Mucosa of stomach (tissue), 1 donor: Measurements from ENCODE around the gene TIMM10.

ENCODE experiments used
- H3K27me3 ChIP-seq: one replicate; pipeline ENCODE4 v1.7.0; 2013; ENCODE audit warnings: mild to moderate bottlenecking, low read length; ENCODE audit not compliant: control insufficient read depth, insufficient read depth
- H3K36me3 ChIP-seq: one replicate; pipeline ENCODE4 v1.7.0; 2013; ENCODE audit warnings: low read length; ENCODE audit not compliant: control insufficient read depth, insufficient read depth
- H3K4me1 ChIP-seq: one replicate; pipeline ENCODE4 v1.7.0; 2013; ENCODE audit warnings: mild to moderate bottlenecking, low read length; ENCODE audit not compliant: control insufficient read depth, insufficient read depth
- H3K4me3 ChIP-seq: one replicate; pipeline ENCODE4 v1.7.0; 2013; ENCODE audit warnings: low read length
- H3K9ac ChIP-seq: one replicate; pipeline ENCODE4 v1.7.0; 2013; ENCODE audit warnings: mild to moderate bottlenecking, low read length, moderate library complexity
- H3K9me3 ChIP-seq: one replicate; pipeline ENCODE4 v1.7.0; 2013; ENCODE audit warnings: mild to moderate bottlenecking, low read length, moderate library complexity; ENCODE audit not compliant: control insufficient read depth
- donor health status: Pancreatic carcinoma.

TIMM10 gene

GRCh38 chr11:57530596-57531507, at the start of gene TIMM10:
TSS of gene TIMM10 (minus strand) at chr11:57530754. CDS start at chr11:57530189, 565 bp downstream.
- H3K9ac ChIP-seq = peak within 1 kb of the TSS; percentile 76
- peak within 1 kb of the TSS; percentile 71 for H3K4me3 ChIP-seq
- no peaks in the 10 kb centered on the region for H3K9me3 ChIP-seq
- H3K4me1 ChIP-seq = peaks cover 10% of the 10 kb centered on the region
- no peaks in the 10 kb centered on the region for H3K27me3 ChIP-seq
- no peaks in the 10 kb centered on the region for H3K36me3 ChIP-seq

- Histone ChIP-seq H3K4me1 (no peaks in the 10 kb centered on the region), H3K4me3 (no peak overlapping the region)
These were observed 43.5 kb upstream of the TIMM10 start for GRCh38 chr11:57574061-57574460.

GRCh38 chr11:57571606-57572005, 41.1 kb upstream of the TIMM10 start:
- Histone ChIP-seq H3K9ac (no peak overlapping the region), H3K27me3 (no peaks in the 10 kb centered on the region), H3K4me3 (no peak overlapping the region), H3K4me1 (peaks cover 1% of the 10 kb centered on the region), H3K9me3 (no peaks in the 10 kb centered on the region), H3K36me3 (no peaks in the 10 kb centered on the region)

More at GRCh38 chr11:57574061-57574460, 43.5 kb upstream of the TIMM10 start:
- no peaks in the 10 kb centered on the region for H3K36me3 ChIP-seq
- no peaks in the 10 kb centered on the region for H3K27me3 ChIP-seq
- no peaks in the 10 kb centered on the region for H3K9me3 ChIP-seq
- no peak overlapping the region for H3K9ac ChIP-seq

- no peaks in the 10 kb centered on the region for H3K36me3 ChIP-seq
- peak overlapping the region; percentile 72 for H3K9ac ChIP-seq
- peak overlapping the region; percentile 55 for H3K4me3 ChIP-seq
- no peaks in the 10 kb centered on the region for H3K27me3 ChIP-seq
- no peaks in the 10 kb centered on the region for H3K9me3 ChIP-seq
- peaks cover 16% of the 10 kb centered on the region for H3K4me1 ChIP-seq
These were observed 37.8 kb upstream of the TIMM10 start for GRCh38 chr11:57568330-57568766.

GRCh38 chr11:57567515-57568329, 37.2 kb upstream of the TIMM10 start, which contains the start of gene UBE2L6:
TSS of gene UBE2L6 (minus strand) at chr11:57567672. CDS start at chr11:57567611, 61 bp downstream.
- H3K36me3 ChIP-seq = no peaks in the 10 kb centered on the region
- no peaks in the 10 kb centered on the region for H3K27me3 ChIP-seq
- H3K9me3 ChIP-seq = no peaks in the 10 kb centered on the region
- H3K4me3 ChIP-seq = peak within 1 kb of the TSS; percentile 82
- peaks cover 16% of the 10 kb centered on the region for H3K4me1 ChIP-seq
- H3K9ac ChIP-seq = peak within 1 kb of the TSS; percentile 76

- H3K9ac ChIP-seq = peak overlapping the region; percentile 76
These were observed 36.5 kb upstream of the TIMM10 start for GRCh38 chr11:57566905-57567514.

GRCh38 chr11:57566005-57566904, 35.7 kb upstream of the TIMM10 start:
- Histone ChIP-seq H3K27me3 (no peaks in the 10 kb centered on the region), H3K9me3 (no peaks in the 10 kb centered on the region), H3K36me3 (no peaks in the 10 kb centered on the region), H3K4me1 (peaks cover 16% of the 10 kb centered on the region), H3K9ac (peak overlapping the region; percentile 54), H3K4me3 (peak overlapping the region; percentile 77)

More at GRCh38 chr11:57566905-57567514, 36.5 kb upstream of the TIMM10 start:
- Histone ChIP-seq H3K36me3 (no peaks in the 10 kb centered on the region), H3K4me3 (peak overlapping the region; percentile 82), H3K9me3 (no peaks in the 10 kb centered on the region), H3K4me1 (peaks cover 16% of the 10 kb centered on the region), H3K27me3 (no peaks in the 10 kb centered on the region)

- Histone ChIP-seq H3K4me3 (no peak overlapping the region), H3K4me1 (peaks cover 16% of the 10 kb centered on the region), H3K36me3 (peaks cover 5% of the 10 kb centered on the region), H3K27me3 (no peaks in the 10 kb centered on the region), H3K9ac (no peak overlapping the region), H3K9me3 (no peaks in the 10 kb centered on the region)
These were observed 32.0 kb upstream of the TIMM10 start for GRCh38 chr11:57562596-57562995.

- H3K9ac ChIP-seq = no peak overlapping the region
- H3K4me3 ChIP-seq = no peak overlapping the region
- H3K36me3 ChIP-seq = peaks cover 8% of the 10 kb centered on the region
- H3K4me1 ChIP-seq = no peaks in the 10 kb centered on the region
- H3K27me3 ChIP-seq = no peaks in the 10 kb centered on the region
- no peaks in the 10 kb centered on the region for H3K9me3 ChIP-seq
These were observed 29.6 kb upstream of the TIMM10 start for GRCh38 chr11:57560146-57560545.

- no peaks in the 10 kb centered on the region for H3K27me3 ChIP-seq
- no peak overlapping the region for H3K4me3 ChIP-seq
- H3K9me3 ChIP-seq = no peaks in the 10 kb centered on the region
- H3K9ac ChIP-seq = no peak overlapping the region
- H3K36me3 ChIP-seq = peaks cover 13% of the 10 kb centered on the region
- H3K4me1 ChIP-seq = no peaks in the 10 kb centered on the region
These were observed 25.5 kb upstream of the TIMM10 start for GRCh38 chr11:57556041-57556440.

GRCh38 chr11:57555393-57555792, 24.8 kb upstream of the TIMM10 start:
- no peak overlapping the region for H3K9ac ChIP-seq
- no peaks in the 10 kb centered on the region for H3K4me1 ChIP-seq
- H3K9me3 ChIP-seq = no peaks in the 10 kb centered on the region
- no peaks in the 10 kb centered on the region for H3K27me3 ChIP-seq
- H3K36me3 ChIP-seq = peaks cover 13% of the 10 kb centered on the region
- no peak overlapping the region for H3K4me3 ChIP-seq
